ENCODE data around the gene IL1RN.

Gene IL1RN

DNA sequence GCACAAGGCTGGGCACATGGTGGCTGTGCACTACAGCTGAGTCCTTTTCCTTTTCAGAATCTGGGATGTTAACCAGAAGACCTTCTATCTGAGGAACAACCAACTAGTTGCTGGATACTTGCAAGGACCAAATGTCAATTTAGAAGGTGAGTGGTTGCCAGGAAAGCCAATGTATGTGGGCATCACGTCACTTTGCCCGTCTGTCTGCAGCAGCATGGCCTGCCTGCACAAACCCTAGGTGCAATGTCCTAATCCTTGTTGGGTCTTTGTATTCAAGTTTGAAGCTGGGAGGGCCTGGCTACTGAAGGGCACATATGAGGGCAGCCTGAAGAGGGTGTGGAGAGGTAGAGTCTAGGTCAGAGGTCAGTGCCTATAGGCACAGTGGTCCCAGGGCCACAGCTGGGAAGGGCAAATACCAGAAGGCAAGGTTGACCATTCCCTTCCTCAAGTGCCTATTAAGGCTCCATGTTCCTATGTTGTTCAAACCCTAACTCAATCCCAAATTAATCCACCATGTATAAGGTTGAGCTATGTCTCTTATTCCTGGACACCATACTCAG is 2.2 kb downstream of the IL1RN start:
- no peak for DNase-seq

DNA sequence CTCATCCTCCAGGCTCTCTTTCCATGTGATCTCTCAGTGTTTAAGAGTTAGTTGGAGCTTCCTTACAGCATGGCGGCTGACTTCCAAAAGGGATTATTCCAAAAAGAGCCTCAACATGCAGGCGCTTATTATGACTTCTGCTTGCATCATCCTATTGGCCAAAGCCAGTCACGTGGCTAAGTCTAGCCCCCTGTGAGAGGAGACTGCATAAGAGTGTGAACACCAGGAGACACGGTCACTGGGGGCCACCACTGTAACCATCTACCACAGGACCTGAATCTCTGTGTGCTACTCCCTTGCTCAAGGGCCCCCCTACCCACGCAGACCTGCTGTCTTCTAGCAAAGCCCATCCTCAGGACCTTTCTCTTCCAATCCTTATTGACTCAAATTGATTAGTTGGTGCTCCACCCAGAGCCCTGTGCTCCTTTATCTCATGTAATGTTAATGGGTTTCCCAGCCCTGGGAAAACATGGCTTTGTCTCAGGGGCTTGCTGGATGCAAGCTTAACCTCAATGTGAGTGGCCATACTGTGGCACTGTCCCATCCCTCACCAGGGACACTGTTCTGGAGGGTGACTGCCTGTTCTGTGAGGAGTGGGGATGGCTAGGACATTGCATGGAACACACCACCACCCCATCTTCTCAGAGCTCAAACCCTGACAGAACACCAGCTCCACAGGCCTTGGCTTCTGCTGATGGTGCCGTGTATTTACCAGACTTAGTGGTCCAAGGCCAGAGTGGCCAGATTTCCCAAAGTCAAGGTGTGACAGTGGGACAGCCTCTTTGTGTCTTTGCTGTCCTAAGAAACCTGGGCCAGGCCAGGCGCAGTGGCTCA is 4.2 kb downstream of the IL1RN start:
- DNase-seq: no peak

DNA sequence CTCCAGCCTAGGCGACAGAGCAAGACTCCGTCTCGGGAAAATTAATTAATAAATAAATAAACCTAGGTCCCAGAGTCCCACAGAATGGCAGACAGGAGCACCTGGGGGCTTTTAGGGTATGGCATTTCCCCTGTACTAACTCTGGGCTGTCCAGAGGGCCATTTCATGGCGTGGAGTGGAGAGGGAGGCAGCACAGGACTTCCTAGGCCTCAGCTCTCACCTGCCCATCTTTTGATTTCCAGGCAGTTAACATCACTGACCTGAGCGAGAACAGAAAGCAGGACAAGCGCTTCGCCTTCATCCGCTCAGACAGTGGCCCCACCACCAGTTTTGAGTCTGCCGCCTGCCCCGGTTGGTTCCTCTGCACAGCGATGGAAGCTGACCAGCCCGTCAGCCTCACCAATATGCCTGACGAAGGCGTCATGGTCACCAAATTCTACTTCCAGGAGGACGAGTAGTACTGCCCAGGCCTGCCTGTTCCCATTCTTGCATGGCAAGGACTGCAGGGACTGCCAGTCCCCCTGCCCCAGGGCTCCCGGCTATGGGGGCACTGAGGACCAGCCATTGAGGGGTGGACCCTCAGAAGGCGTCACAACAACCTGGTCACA is 5.1 kb downstream of the IL1RN start:
- DNase-seq: no peak

DNA sequence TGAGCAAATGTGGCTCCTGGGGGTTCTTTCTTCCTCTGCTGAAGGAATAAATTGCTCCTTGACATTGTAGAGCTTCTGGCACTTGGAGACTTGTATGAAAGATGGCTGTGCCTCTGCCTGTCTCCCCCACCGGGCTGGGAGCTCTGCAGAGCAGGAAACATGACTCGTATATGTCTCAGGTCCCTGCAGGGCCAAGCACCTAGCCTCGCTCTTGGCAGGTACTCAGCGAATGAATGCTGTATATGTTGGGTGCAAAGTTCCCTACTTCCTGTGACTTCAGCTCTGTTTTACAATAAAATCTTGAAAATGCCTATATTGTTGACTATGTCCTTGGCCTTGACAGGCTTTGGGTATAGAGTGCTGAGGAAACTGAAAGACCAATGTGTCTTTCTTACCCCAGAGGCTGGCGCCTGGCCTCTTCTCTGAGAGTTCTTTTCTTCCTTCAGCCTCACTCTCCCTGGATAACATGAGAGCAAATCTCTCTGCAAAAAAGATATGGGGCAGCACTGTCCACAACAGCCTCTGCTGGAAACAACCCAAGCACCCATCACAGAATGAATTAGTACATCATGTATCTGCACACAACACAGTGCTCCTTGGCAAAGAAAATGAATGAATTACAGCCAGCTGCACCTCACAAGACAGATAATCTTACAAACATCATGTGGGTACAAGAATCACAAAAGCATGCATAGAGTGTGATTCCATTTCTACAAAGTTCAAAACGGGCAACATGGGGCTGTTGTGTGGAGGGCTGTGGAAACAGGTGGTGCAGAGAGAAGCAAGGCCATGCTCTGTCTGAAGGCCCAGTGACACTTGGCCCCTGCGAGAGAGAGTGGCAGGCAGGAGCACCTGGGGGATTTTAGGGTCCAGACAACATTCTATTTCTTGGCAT is 6.6 kb downstream of the IL1RN start:
- no peak for DNase-seq

DNA sequence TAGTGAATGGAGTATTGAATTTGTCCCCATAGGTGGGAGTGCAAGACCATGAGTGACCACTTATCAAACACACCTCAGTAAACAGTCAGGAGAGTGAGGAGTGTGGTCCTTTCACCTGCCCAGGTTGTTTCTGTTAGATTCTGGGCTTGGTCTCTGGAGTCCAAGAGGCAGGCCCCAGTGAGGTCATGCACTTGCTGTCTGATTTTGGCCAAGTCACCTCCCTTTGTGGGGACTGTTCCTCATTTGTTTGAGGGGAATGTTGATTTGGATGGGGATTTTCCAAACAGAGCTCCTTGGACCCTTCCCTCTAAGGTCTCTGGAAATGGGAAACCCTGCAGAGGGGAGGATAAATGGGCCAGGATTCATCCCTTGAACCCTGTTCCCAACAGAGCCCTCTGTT is 7.3 kb downstream of the IL1RN start:
- DNase-seq: no peak

DNA sequence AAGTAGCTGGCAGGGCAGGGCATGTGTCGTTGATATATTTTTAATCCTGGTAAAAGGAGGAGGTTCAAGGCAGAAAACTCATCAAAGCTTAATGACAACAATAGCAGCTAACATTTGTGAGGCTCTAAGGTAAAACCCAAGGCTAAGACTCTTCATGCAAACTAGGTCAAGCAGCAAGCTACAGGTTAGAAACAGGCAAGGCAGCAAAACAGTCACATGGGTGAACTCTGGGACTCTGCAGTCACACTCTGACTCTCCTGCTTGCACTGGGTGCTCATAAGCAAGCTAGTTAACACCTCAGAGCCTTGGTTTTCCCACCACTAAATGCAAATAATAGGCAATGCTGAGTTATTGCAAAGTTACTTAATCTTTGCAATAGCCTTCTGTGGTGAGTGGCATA is 7.9 kb downstream of the IL1RN start:
- no peak for DNase-seq

DNA sequence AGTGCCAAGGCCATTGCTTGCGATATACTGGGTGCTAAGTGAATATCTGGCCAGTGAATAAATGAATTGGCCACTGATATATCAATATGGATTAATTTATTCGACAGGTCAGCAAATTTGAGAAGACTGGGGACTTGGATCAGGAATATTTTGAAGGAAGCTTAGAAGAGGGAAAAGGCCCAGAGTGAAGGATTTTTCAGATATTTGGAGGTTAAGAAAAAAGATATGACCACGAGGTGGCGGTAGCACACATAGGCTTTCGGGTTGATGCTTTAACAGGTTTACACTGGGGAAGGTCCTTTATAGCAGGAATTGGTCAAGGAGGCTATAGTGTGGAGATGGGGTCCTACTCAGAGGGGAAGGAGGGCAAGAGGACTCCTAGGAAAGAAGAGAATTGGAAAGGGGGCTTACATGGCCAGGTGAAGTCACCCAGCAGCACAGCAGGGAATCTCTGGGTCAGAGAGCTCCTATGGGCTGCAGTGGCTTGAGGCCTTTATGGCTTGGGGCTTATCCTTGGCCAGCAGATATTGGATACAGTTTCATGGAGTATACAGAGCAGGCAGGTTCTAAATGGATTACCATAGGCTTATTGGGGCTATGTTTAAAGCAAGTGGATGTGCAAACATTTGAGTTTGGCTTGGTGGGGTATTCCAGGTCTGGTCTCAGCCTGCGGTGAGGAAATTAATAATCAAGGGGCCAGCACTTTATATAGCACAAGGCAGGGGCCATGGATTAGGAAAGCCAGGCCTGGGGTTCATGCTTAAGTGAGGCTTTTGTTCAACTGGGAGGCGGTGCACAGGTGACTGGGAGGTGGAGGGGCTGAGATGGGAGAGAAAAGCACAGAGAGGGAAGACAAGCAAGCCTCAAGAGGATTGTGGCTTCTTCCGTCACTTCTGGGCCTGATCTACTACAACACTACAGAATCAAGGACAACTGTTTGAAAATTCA is 9.7 kb downstream of the IL1RN start:
- peak; percentile 61 for DNase-seq

DNA sequence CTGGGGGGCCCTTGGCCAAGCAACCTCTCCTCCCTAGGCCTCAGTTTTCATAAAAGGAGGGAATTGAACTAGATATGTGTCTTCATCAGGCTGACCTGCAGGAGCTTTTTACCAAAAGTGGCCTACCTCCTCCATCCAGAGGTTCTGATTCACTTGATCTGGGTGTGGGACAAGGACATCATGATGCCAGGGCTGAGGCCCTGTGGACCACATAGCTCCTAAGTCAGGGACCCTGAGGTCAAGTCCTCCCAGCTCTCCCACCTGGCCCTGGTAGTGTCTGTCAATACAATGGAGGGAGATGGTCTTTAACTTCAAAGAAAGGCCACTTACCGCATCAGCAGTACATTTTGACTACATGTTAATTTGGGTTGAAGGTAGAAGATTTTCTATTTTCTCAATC is 10.4 kb downstream of the IL1RN start:
- no peak for DNase-seq

DNA sequence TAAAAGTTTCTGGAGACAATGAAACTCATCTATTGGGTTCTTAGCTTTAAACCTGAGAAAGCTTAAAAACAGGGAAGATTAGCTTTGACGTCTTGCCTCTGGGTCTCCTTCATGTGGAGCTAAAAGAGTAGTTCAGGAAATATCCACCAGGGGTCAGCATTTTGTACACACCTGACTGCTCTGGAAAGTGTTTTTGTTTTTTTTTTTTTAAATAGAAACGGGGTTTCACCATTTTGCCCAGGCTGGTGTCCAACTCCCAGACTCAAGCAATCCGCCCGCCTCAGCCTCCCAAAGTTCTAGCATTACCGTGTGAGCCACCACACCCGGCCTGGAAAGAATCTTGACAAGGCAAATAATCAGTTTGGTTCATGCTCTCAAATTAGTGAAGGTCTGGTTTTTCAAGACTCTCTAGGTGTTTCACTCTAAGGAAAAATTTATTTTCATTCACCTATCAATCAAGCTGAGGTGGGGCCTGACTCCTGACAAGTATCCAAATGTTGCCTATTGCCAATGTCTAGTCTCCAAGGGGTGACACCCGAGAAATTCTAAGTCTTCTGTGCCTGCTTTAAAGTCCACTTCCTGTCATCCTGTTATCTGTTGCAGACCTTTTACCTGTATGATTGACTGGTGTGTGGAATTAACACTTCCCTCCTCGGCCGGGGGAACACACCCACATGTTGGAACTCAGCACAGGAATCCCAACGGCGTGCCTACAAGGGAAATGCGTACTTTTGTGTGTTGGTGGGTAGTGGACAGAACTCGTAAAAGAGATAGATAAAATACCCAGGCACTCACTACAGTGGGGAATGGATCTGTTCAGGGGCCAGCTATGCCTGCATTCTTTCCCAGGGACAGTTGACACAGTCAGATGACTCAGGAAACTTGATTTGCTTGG is 11.3 kb downstream of the IL1RN start:
- DNase-seq: peak; percentile 82

DNA sequence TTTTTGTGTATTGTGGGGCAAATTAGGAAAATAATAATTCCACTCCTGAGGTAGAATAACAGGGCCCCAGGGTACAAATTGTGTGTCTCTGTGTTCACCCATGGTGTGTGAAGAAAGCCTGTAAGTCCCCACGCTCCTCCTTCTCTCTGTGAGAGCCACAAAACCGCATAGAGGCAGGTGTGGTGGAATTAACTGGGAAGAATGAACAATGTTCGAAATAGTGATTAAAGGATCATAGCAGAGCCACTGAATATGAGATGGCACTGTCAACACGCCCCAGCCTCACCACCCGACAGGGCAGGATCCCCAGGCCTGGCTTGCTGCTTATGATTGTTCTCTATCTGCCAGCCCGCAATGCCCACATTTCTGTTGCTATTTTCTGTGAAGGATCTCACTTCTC is 14.1 kb downstream of the IL1RN start:
- no peak for DNase-seq

DNA sequence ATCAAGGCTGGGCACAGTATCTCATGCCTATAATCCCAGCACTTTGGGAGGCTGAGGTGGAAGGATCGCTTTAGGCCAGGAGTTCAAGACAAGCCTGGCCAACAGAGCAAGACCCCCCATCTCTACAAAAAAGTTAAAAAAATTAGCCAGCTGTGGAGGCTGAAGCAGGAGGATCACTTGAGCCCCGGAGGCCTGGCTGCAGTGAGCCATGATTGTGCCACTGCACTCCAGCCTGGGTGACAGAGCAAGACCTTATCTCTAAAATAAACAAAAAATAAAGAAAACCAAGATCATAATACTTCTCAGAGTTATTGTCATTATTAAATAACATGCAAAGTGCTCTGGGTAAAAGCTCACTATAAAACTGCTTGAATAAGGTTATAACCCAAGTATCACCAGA is 14.9 kb downstream of the IL1RN start:
- no peak for DNase-seq

DNA sequence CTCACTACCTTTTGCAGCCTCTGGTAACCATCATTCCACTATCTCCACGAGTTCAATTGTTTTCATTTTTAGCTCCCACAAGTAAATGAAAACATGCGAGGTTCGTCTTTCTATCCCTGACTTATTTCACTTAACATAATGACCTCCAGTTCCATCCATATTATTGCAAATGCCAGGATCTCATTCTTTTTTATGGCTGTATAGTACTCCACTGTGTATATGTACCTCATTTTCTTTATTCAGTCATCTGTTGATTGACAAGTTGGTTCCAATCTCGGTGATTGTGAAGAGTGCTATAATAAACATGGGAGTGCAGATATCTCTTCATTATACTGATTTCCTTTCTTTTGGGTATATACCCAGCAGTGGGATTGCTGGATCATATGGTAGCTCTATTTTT is 16.9 kb downstream of the IL1RN start:
- no peak for DNase-seq

DNA sequence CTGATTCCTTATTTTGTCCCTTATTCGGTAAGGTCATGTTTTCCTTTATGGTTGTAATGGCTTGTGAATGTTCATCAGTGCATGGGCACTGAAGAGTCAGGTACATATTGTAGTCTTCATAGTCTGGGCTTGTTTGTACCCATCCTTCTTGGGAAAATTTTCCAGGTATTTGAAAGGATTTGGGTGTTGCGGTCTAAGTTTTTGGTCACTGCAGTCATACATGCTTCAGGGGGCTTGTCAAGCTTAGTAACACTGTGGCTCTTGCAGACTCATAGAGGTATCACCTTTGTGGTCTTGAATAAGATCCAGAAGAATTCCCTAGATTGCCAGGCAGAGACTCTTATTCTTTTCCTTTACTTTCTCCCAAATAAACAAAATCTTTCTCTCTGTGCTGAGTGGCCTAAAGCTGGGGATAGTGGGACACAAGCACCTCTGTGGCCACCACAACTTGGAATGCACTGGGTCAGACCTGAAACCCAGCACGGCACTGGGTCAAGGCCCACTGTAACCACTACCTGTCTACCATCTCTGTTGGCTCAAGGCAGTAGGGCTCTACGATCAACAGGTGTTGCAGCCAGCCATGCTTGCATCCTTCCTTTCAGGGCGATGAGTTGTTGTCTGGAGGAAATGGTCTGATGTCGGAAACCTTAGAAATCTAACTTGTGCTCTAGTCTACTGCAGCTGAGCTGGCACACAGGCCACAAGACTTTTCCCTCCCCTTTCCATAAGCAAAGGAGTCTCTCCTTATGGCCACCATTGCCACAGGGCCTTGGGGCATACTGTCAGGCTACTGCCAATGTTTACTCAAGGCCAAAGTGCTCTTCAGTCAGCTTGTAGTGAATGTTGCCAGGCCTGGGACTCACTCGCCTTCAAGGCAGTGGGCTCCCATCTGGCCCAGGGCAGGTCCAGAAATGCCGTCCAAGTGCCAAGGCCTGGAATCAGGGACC is 21.5 kb downstream of the IL1RN start:
- DNase-seq: no peak

DNA sequence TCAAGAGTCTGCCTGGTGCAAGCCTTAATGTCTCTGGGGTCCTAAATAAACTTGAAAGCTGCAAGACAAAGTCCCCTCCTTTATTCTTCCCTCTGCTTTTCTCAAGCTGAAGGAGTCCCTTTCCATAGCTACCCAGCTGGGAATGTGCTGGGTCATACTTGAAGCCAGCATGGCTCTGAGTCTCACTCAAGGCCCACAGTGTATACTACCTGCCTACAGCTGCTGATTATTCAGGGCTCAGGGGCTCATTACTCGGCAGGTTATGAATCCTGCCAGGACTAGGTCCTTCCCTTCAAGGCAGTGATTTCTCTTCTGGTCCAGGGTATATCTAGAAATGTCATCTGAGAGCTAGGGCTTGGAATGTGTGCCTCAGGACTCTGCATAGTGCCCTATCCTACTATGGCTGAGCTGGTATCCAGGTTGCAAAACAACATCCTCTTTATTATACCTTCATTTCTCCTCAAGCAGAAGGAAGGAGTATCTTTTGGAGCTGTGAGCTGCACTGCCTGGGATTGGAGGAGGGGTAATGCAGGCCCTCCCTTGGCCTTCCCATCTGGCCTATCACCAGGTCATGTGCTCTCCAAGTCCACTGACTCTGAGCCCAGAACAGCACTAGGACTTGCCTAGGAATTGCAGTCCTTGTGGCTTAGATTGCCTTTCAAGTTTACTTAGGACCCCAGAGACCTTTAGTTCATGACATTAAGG is 22.3 kb downstream of the IL1RN start:
- no peak for DNase-seq

DNA sequence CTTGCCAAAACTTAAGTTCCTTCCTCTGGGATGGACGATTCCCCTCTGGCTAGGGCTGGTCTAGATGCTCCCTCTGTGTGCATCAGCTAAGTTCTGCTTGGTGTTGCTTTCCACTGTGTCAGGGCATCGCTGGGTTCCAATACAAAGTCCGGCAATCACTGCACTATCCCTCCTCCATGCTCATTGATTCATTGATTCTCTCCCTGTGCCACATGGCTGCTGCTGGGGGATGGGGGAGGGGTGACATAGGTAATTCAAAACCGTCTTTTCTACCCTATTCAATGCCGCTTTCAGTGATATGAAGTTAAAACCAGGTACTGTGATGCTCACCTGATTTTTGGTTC is 22.8 kb downstream of the IL1RN start:
- no peak for DNase-seq

DNA sequence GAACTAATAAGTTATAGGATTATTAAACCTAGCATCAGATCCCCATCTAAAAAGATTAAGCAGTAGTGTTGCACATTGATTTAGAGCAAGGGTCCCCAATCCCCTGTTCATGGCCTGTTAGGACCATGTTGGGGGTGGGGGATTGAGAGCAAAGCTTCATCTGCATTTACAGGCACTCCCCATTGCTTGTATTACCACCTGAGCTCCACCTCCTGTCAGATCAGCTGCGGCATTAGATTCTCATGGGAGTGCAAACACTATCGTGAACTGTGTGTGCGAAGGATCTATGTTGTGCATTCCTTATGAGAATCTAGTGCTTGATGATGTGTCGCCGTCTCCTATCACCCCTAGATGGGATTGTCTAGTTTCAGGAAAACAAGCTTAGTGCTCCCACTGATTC is 27.9 kb downstream of the IL1RN start:
- DNase-seq: no peak

DNA sequence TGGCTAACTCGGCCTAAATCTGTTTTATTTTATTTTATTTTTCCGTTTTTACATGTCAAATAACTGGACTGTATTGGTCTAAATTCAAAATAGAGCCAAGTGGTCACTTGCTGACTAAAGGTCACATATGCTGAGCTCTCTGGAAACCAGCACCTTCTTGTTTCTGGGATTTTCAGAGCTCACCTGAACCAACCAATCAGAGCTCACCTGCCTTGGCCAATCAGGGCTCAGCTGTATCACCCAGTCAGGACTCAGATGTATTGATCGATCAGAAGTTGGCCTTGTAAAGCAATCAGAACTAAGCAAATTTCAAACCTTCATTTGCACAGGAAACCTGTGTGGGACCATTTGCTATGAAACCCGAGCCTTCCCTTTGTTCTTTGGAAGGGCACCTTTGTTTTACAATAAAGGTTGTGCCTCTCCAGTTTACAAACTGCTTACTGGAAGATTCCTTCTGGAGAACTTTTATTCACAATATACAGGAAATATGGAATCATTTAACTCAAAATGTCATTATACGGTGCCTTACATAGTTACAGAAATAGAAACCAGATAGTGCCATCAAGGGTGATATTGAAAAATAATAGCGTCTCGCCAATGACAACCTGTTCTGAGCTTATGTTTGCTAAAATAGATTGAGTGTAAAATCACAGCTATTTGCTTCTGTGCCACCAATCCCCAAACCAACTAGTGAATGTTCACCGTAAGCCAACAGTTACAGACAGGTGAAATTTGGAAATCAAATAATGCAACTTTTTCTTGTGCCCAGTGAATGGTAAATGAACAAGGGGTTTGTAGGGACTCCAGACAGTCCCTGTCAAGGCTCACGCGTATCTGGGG is 29.1 kb downstream of the IL1RN start:
- DNase-seq: no peak

DNA sequence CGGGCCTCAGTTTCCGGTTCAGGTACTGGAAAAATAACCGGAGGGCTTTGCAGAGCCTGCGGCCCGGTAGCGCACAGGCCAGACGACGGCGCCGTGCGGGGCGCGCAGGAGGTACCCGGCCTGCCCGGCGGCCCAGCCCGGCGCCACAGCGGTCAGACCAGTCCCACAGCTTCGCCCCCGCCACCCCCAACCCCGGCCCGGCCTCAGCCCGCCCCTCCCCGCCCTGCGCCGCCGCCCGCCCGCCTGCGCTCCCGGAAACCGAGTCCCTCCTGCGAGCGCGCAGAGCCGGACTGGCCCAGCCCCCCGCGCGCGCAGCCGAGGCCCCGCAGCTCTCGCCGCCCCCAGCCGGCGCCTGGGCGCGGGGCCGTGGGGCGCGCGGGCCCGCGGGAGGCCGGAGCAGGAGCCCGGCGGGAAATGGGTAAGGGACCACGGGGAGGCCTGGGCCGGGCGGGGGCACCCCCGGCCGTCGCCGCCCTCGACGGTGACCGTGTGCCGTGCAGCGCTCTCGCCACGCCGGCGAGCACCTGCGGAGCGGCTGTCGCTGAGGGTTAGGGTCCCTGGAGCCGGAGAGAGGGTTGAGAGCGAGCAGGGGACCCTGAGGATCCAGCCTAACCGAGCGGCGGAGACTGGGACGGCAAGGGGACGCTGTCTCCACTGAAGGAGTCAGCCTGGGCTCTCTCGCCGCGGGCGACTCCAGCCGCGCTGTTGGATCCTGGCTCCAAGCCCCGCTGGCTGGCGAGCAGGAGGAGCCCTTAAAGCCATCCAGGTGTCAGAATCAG is 29.9 kb downstream of the IL1RN start:
- DNase-seq: no peak

All from CD4-positive, alpha-beta T cell treated with Interleukin-4 for 4 hours (primary cell).